H1 (cell line): ENCODE data around the gene RILP. TPM values are rescaled to one million over a fixed set of nuclear protein-coding genes. Genes with fewer than 3 reads are reported as not detected.

Source experiments
- CTCF ChIA-PET: fragments of 300-600 bp; sonication (Branson Sonifier 250); formaldehyde crosslinking; loops from one replicate; lab custom pipeline; 2021; ENCODE audit not compliant: partially characterized antibody; lab: Charles Lee
- POLR2A ChIA-PET: fragments of 300-600 bp; sonication (Branson Sonifier 250); formaldehyde crosslinking; loops from one replicate; lab custom pipeline; 2021; ENCODE audit warnings: inconsistent platforms; ENCODE audit not compliant: partially characterized antibody; lab: Charles Lee
- DNase-seq, 2 experiments: peaks; one replicate each; pipeline versions ENCODE4 v3.0.0 to v3.0.0-alpha.2; 2010 to 2022; ENCODE audit warnings: low spot score in 2 of 2, low read depth in 1 of 2, mixed read lengths in 1 of 2
- FAIRE-seq: peaks from 2 replicates; lab custom pipeline; 2011; peaks lifted over from hg19 to GRCh38; lab: Jason Lieb, UNC
- H2AFZ ChIP-seq: 2 replicates; pipeline ENCODE4 v1.8.1; 2012; ENCODE audit warnings: low read length, inconsistent platforms
- H2AK5ac ChIP-seq: 2 replicates; pipeline ENCODE4 v1.6.1; 2013; ENCODE audit warnings: low read depth, low read length
- H2BK120ac ChIP-seq: replicated peaks from 2 replicates; pipeline ENCODE3; 2013; ENCODE audit warnings: low read depth, low read length, inconsistent platforms
- H2BK12ac ChIP-seq: 2 replicates; pipeline ENCODE4 v1.6.1; 2013; ENCODE audit warnings: low read depth, low read length
- H2BK15ac ChIP-seq: 2 replicates; pipeline ENCODE4 v1.6.1; 2013; ENCODE audit warnings: low read length
- H2BK20ac ChIP-seq: 2 replicates; pipeline ENCODE4 v1.6.1; 2013; ENCODE audit warnings: low read length
- H2BK5ac ChIP-seq: 2 replicates; pipeline ENCODE4 v1.6.1; 2013; ENCODE audit warnings: low read depth, low read length
- H3K14ac ChIP-seq: 2 replicates; pipeline ENCODE4 v1.6.1; 2013; ENCODE audit warnings: inconsistent platforms; ENCODE audit not compliant: insufficient read length
- H3K18ac ChIP-seq: 2 replicates; pipeline ENCODE4 v1.6.1; 2013; ENCODE audit warnings: low read length; ENCODE audit errors: extremely low read depth
- H3K23ac ChIP-seq: 2 replicates; pipeline ENCODE4 v1.6.1; 2013; ENCODE audit warnings: inconsistent platforms; ENCODE audit not compliant: insufficient read length
- H3K23me2 ChIP-seq: 2 replicates; pipeline ENCODE4 v1.6.1; 2013; ENCODE audit warnings: low read depth, low read length
- H3K27ac ChIP-seq: 2 replicates; pipeline ENCODE4 v1.6.1; 2011; ENCODE audit warnings: low read depth, low read length, inconsistent platforms
- H3K27me3 ChIP-seq, 4 experiments: replicated peaks in 1 of 4; 1 replicate in 1 of 4; 2 replicates in 3 of 4; pipeline versions ENCODE4 v1.6.1 to v1.8.1; 2011 to 2013; ENCODE audit warnings: low read length in 3 of 4, mild to moderate bottlenecking in 3 of 4, inconsistent platforms in 2 of 4, mixed read lengths in 2 of 4, moderate library complexity in 1 of 4; ENCODE audit not compliant: control insufficient read depth in 3 of 4, insufficient read depth in 3 of 4; ENCODE audit errors: extremely low read depth in 1 of 4
- H3K36me3 ChIP-seq, 4 experiments: 2 replicates each; pipeline versions ENCODE4 v1.6.1 to v1.8.1; 2011 to 2013; ENCODE audit warnings: mild to moderate bottlenecking in 4 of 4, low read length in 3 of 4, moderate library complexity in 2 of 4, control low read depth in 1 of 4, inconsistent platforms in 1 of 4; ENCODE audit not compliant: insufficient read depth in 4 of 4, control insufficient read depth in 2 of 4
- H3K4ac ChIP-seq: replicated peaks from 2 replicates; pipeline ENCODE3; 2013; ENCODE audit warnings: low read length, low read depth, mixed read lengths, inconsistent platforms; ENCODE audit not compliant: insufficient read length
- H3K4me1 ChIP-seq, 4 experiments: replicated peaks in 1 of 4; 1 replicate in 1 of 4; 2 replicates in 3 of 4; pipeline versions ENCODE4 v1.6.1 to v1.8.1; 2011 to 2013; ENCODE audit warnings: low read length in 3 of 4, inconsistent platforms in 2 of 4, mixed read lengths in 1 of 4; ENCODE audit not compliant: insufficient read depth in 4 of 4, control insufficient read depth in 3 of 4
- H3K4me2 ChIP-seq, 2 experiments: 2 replicates each; pipeline versions ENCODE4 v1.6.1 to v1.8.1; 2011 to 2013; ENCODE audit warnings: low read depth in 2 of 2, low read length in 2 of 2, control low read depth in 1 of 2, inconsistent platforms in 1 of 2, mild to moderate bottlenecking in 1 of 2; ENCODE audit not compliant: insufficient read depth in 1 of 2
- H3K4me3 ChIP-seq, 4 experiments: fragments of 200-600, 300-600 bp in 1 of 4; sonication (generic), shearing (Covaris generic), sonication (Bioruptor Twin) in 1 of 4; 2 replicates each; pipeline versions ENCODE4 v1.5.1 to v1.8.1; 2011 to 2016; ENCODE audit warnings: low read length in 4 of 4, low read depth in 3 of 4, control low read depth in 2 of 4, inconsistent platforms in 2 of 4, mild to moderate bottlenecking in 2 of 4, mixed read lengths in 1 of 4, moderate library complexity in 1 of 4; ENCODE audit not compliant: insufficient read depth in 2 of 4; ENCODE audit errors: extremely low read depth in 1 of 4
- H3K56ac ChIP-seq: replicated peaks from 2 replicates; pipeline ENCODE3; 2013; ENCODE audit warnings: low read depth, mild to moderate bottlenecking, mixed read lengths, low read length, inconsistent platforms; ENCODE audit not compliant: insufficient read length
- H3K79me1 ChIP-seq: 2 replicates; pipeline ENCODE4 v1.6.1; 2013; ENCODE audit warnings: low read depth, low read length, control low read depth
- H3K79me2 ChIP-seq, 2 experiments: 2 replicates each; pipeline versions ENCODE4 v1.6.1 to v1.8.1; 2012 to 2013; ENCODE audit warnings: low read length in 2 of 2, mild to moderate bottlenecking in 2 of 2, inconsistent platforms in 1 of 2; ENCODE audit not compliant: insufficient read depth in 2 of 2, control insufficient read depth in 1 of 2
- H3K9ac ChIP-seq, 4 experiments: replicated peaks in 1 of 4; 1 replicate in 1 of 4; 2 replicates in 3 of 4; pipeline versions ENCODE4 v1.6.1 to v1.8.1; 2011 to 2013; ENCODE audit warnings: low read depth in 3 of 4, low read length in 3 of 4, control low read depth in 2 of 4, mild to moderate bottlenecking in 2 of 4, moderate library complexity in 2 of 4, inconsistent platforms in 1 of 4; ENCODE audit errors: extremely low read depth in 1 of 4
- H3K9me3 ChIP-seq, 2 experiments: 2 replicates each; pipeline versions ENCODE4 v1.6.1 to v1.8.1; 2012 to 2013; ENCODE audit warnings: mild to moderate bottlenecking in 2 of 2, moderate library complexity in 2 of 2, control low read depth in 1 of 2, inconsistent platforms in 1 of 2, low read depth in 1 of 2, low read length in 1 of 2, mixed read lengths in 1 of 2; ENCODE audit not compliant: insufficient read depth in 2 of 2
- H4K20me1 ChIP-seq, 2 experiments: replicated peaks in 1 of 2; 2 replicates each; pipeline versions ENCODE3 to v1.8.1; 2011 to 2013; ENCODE audit warnings: inconsistent platforms in 2 of 2, low read length in 2 of 2, mild to moderate bottlenecking in 1 of 2; ENCODE audit not compliant: insufficient read depth in 2 of 2, control insufficient read depth in 1 of 2
- H4K5ac ChIP-seq: 2 replicates; pipeline ENCODE4 v1.6.1; 2013; ENCODE audit warnings: low read length, low read depth, mixed read lengths, inconsistent platforms; ENCODE audit not compliant: insufficient read length
- H4K8ac ChIP-seq: 2 replicates; pipeline ENCODE4 v1.8.0; 2013; ENCODE audit warnings: mild to moderate bottlenecking, moderate library complexity, low read length, inconsistent platforms; ENCODE audit not compliant: insufficient read depth; ENCODE audit errors: extremely low read depth
- H4K91ac ChIP-seq: replicated peaks from 2 replicates; pipeline ENCODE3; 2013; ENCODE audit warnings: low read length, mixed read lengths, inconsistent platforms; ENCODE audit not compliant: insufficient read length
- BCL11A ChIP-seq, 2 experiments: IDR thresholded peaks; one replicate each; pipeline ENCODE4 v1.6.1; 2011; ENCODE audit warnings: low read depth in 2 of 2, low read length in 2 of 2, mild to moderate bottlenecking in 2 of 2
- GABPA ChIP-seq: IDR thresholded peaks from 2 replicates; pipeline ENCODE4 v1.6.1; 2011; ENCODE audit warnings: mild to moderate bottlenecking, low read length, moderate library complexity, borderline replicate concordance; ENCODE audit not compliant: insufficient read depth
- GTF2F1 ChIP-seq: IDR thresholded peaks from 2 replicates; pipeline ENCODE4 v1.6.1; 2012; ENCODE audit warnings: low read depth, low read length, improper control_type of control experiment, borderline replicate concordance
- HDAC6 ChIP-seq: IDR thresholded peaks from one replicate; pipeline ENCODE4 v1.7.1; 2012; ENCODE audit warnings: low read depth, mild to moderate bottlenecking, inconsistent platforms, low read length, moderate library complexity
- KDM5A ChIP-seq: fragments of 200-600 bp; IDR thresholded peaks from 2 replicates; pipeline ENCODE4 v1.7.1; 2012; ENCODE audit warnings: mild to moderate bottlenecking, low read length, inconsistent platforms, mixed read lengths
- RFX5 ChIP-seq: IDR thresholded peaks from 2 replicates; pipeline ENCODE4 v1.6.1; 2011; ENCODE audit warnings: low read depth, low read length, improper control_type of control experiment, borderline replicate concordance
- SAP30 ChIP-seq: fragments of 300-600 bp; sonication (generic); IDR thresholded peaks from 2 replicates; pipeline ENCODE4 v1.7.1; 2012; ENCODE audit warnings: low read length, moderate library complexity, mild to moderate bottlenecking, inconsistent platforms; ENCODE audit not compliant: insufficient read depth, insufficient replicate concordance
- WGBS, 2 experiments: shearing (Covaris generic) in 1 of 2; methylation state at CpG; one replicate each; pipeline versions ENCODE4 v1.1.6 to v1.1.7; 2013 to 2015; ENCODE audit warnings: low lambda C conversion rate in 2 of 2, mixed read lengths in 2 of 2, inconsistent platforms in 1 of 2, low coverage in 1 of 2, missing lambda C conversion rate in 1 of 2; ENCODE audit not compliant: insufficient replicate concordance in 2 of 2, insufficient coverage in 1 of 2, insufficient read length in 1 of 2; ENCODE audit errors: extremely low coverage in 1 of 2, missing lambda C conversion rate in 1 of 2; 5-methylcytosine and 5-hydroxymethylcytosine counted together
- polyA plus RNA-seq, 7 experiments: library from polyadenylated mRNA; depleted of rRNA in 3 of 7; stranded (reverse) in 5 of 7; unstranded in 2 of 7; fragments of >200 nt in 5 of 7; fragments of 200-250 nt in 2 of 7; gene quantifications; 1 replicate in 5 of 7; 2 replicates in 1 of 7; 4 replicates in 1 of 7; pipeline versions ENCODE4 v1.2.1 to v1.2.3, GENCODE V29; 2011 to 2013; ENCODE audit warnings: missing spikeins in 2 of 7, mixed read lengths in 2 of 7
- total RNA-seq: library from RNA; stranded (reverse); fragmentation: NEBNext Ultra II Directional; extraction: Animal tissue kit (Norgen Biotek cat#: 25700); gene quantifications from 2 replicates; pipeline ENCODE4 v1.2.1, GENCODE V29; 2021
- TF ChIP-seq, protein P1 (sequence below): IDR thresholded peaks from 2 replicates; pipeline ENCODE4 v1.6.1; 2012; ENCODE audit warnings: inconsistent platforms

Gene RILP
- total and polyA plus RNA-seq, 2 of the 8 experiments (the other 6 are each of a cell fraction or from before 2014, with no cell fraction given), result 6.8 to 7.2 TPM

DNA sequence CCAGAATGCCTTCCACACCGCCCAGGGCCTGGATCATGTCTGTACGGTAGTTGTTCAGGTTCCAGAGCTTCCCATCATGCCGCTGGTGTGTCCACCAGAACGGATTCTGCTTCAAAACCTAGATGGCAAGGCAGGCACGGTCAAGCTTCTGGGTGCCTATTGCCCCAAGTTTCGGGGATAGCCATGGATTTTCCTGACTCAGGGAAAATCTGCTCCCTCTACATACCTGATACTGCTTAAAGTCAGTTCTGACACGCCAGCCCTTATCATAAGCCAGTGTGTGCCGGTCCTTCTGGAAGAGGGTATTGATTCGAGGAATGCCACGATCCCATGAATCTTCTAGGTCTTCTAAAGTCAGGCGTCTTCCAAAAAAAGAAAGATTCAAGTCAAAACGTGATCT is 11.4 kb upstream of the RILP start:
- H3K9me3 ChIP-seq, result peaks cover 0 to 2% of the 10 kb centered on the region in 2 experiments; a peak in 1 of 4 replicates
- no peak overlapping the region for H2BK20ac ChIP-seq
- no peak overlapping the region for H4K91ac ChIP-seq
- no peak overlapping the region for H3K9ac ChIP-seq
- H4K20me1 ChIP-seq, result peaks cover 8 to 9% of the 10 kb centered on the region in 2 experiments
- no peak overlapping the region for H3K4me2 ChIP-seq
- H2AFZ ChIP-seq, result no peak overlapping the region
- no peak overlapping the region for H4K5ac ChIP-seq
- WGBS, 2 experiments, result 92% methylated on average over 12 of the region's 12 CpGs; no CpG with 5 or more reads in 1 of the 2 experiments
- ChIA-PET POLR2A (interaction anchor here (0.8 to 9.6 kb wide), 9 partner anchors 9 to 23 kb away, joined by 4 to 65 read pairs (median 7); partner anchors contain the start of gene RILP), CTCF (interaction anchor here (0.7 to 5.9 kb wide), 12 partner anchors 7 to 204 kb away, joined by 3 to 60 read pairs (median 4); partner anchors contain the start of gene RILP)
- H3K18ac ChIP-seq, result no peak overlapping the region
- H3K4me3 ChIP-seq, result no peak overlapping the region
- no peak overlapping the region for H2BK5ac ChIP-seq
- no peak overlapping the region for H4K8ac ChIP-seq
- H3K23ac ChIP-seq, result no peak overlapping the region
- H3K23me2 ChIP-seq, result no peaks in the 10 kb centered on the region
- no peaks in the 10 kb centered on the region for H3K27me3 ChIP-seq
- no peak overlapping the region for H3K14ac ChIP-seq
- no peak for FAIRE-seq
- H3K79me1 ChIP-seq, result no peaks in the 10 kb centered on the region
- H2BK120ac ChIP-seq, result no peak overlapping the region
- H2BK12ac ChIP-seq, result no peak overlapping the region
- no peak for DNase-seq
- H3K79me2 ChIP-seq, result no peaks in the 10 kb centered on the region
- no peak overlapping the region for H3K56ac ChIP-seq
- no peak overlapping the region for H3K27ac ChIP-seq
- TF ChIP-seq BCL11A (IDR thresholded peaks at IDR 0.05; ENCODE audit: low read depth in 2 of 2, low read length in 2 of 2) (no peak), RFX5 (no peak), GTF2F1 (no peak), SAP30 (no peak), HDAC6 (no peak), KDM5A (no peak), GABPA (no peak)
- TF ChIP-seq, protein P1, sequence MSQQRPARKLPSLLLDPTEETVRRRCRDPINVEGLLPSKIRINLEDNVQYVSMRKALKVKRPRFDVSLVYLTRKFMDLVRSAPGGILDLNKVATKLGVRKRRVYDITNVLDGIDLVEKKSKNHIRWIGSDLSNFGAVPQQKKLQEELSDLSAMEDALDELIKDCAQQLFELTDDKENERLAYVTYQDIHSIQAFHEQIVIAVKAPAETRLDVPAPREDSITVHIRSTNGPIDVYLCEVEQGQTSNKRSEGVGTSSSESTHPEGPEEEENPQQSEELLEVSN, result no peak
- H3K4me1 ChIP-seq, result no peaks in the 10 kb centered on the region
- no peak overlapping the region for H2BK15ac ChIP-seq
- H2AK5ac ChIP-seq, result no peak overlapping the region
- H3K4ac ChIP-seq, result no peak overlapping the region
- H3K36me3 ChIP-seq, result peaks cover 47 to 81% (median 72%) of the 10 kb centered on the region in 4 experiments
